BLaER1 treated with 17β-estradiol and CSF1 and Interleukin-3, amounts not matched to agents 10 nM and 100 nM (cell line): ENCODE measurements around the gene ALS2CL.

Experiments
- H3K27ac ChIP-seq, 11 experiments: shearing (Covaris generic); formaldehyde crosslinking; 2 replicates each; pipeline ENCODE4 v1.8.1; 2022
- H3K27me3 ChIP-seq, 11 experiments: shearing (Covaris generic); formaldehyde crosslinking; 2 replicates each; pipeline ENCODE4 v1.8.1; 2022
- H3K36me3 ChIP-seq, 11 experiments: shearing (Covaris generic); formaldehyde crosslinking; 2 replicates each; pipeline ENCODE4 v1.8.1; 2022
- H3K4me1 ChIP-seq, 10 experiments: shearing (Covaris generic); formaldehyde crosslinking; 2 replicates each; pipeline ENCODE4 v1.8.1; 2022
- H3K4me2 ChIP-seq, 11 experiments: shearing (Covaris generic); formaldehyde crosslinking; 2 replicates each; pipeline ENCODE4 v1.8.1; 2022
- H3K4me3 ChIP-seq, 10 experiments: shearing (Covaris generic); formaldehyde crosslinking; 2 replicates each; pipeline ENCODE4 v1.8.1; 2022
- H3K9ac ChIP-seq, 11 experiments: shearing (Covaris generic); formaldehyde crosslinking; 2 replicates each; pipeline ENCODE4 v1.8.1; 2022
- H3K9me3 ChIP-seq, 11 experiments: shearing (Covaris generic); formaldehyde crosslinking; replicated peaks in 1 of 11; 2 replicates each; pipeline ENCODE4 v1.8.1; 2022
- H4K20me1 ChIP-seq, 11 experiments: shearing (Covaris generic); formaldehyde crosslinking; 2 replicates each; pipeline ENCODE4 v1.8.1; 2022
- Cebpa-rat ChIP-seq, 11 experiments: shearing (Covaris generic); IDR thresholded peaks; 2 replicates each; pipeline ENCODE4 v1.8.1; 2022

The ALS2CL gene

GRCh38 chr3:46677411-46677726, 16.1 kb downstream of the ALS2CL start:
- Histone ChIP-seq H3K4me1 (peaks cover 20 to 39% (median 30%) of the 10 kb centered on the region in 10 experiments), H3K27me3 (no peaks in the 10 kb centered on the region), H3K4me2 (peak overlapping the region in 8 of 11 experiments; percentile 26 to 69 (median 53); a peak in 14 of 22 replicates), H3K4me3 (no peak overlapping the region), H3K9ac (no peak overlapping the region), H4K20me1 (no peaks in the 10 kb centered on the region; a peak in 1 of 22 replicates), H3K36me3 (peaks cover 0 to 32% (median 0%) of the 10 kb centered on the region in 11 experiments; a peak in 2 of 22 replicates), H3K9me3 (no peaks in the 10 kb centered on the region), H3K27ac (no peak overlapping the region)
- no peak for TF ChIP-seq Cebpa-rat (IDR thresholded peaks at IDR 0.05)

- Histone ChIP-seq H3K9ac (no peak overlapping the region), H3K4me2 (peak overlapping the region in 8 of 11 experiments; percentile 26 to 69 (median 53); a peak in 14 of 22 replicates), H3K27ac (no peak overlapping the region), H3K27me3 (no peaks in the 10 kb centered on the region), H3K36me3 (peaks cover 0 to 32% (median 0%) of the 10 kb centered on the region in 11 experiments; a peak in 2 of 22 replicates), H3K4me3 (no peak overlapping the region), H4K20me1 (no peaks in the 10 kb centered on the region; a peak in 1 of 22 replicates), H3K4me1 (peaks cover 14 to 33% (median 24%) of the 10 kb centered on the region in 10 experiments), H3K9me3 (no peaks in the 10 kb centered on the region)
- TF ChIP-seq Cebpa-rat (IDR thresholded peaks at IDR 0.05), result no peak
These were observed 16.7 kb downstream of the ALS2CL start for GRCh38 chr3:46676601-46677410.

DNA sequence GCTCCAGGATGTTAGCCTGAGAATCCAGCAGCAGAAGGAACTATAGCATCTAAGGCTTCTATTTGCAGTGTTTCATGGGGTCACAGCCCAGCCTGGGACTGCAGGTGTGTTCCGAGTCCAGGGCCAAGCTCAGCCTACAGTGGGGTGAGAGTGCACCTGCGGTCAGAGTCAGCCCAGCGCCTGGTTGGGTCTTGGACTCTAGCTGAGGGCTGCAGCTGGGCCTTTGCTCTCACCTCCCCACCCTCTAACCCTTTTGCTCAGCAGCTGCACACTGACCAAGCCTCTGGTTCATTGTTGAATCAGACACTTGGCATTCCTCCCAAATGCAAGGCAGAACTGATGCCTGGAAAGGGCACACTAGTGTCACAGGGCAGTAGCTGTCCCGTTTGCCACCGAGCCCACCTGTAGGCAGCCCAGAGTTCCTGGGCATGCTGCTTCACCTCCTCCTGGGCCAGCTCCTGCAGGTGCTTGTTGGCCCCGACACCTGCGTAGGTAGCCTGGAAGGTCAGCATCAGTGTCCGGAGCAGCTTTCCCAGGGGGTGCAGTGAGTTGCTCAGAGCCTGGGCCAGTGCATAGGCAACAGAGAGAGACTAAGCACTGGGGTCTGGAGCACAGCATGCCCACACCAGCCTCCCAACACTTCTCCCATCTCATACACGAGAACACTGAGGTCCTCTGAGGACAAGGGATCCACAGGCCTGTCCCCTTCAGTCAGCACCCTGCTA, 17.5 kb downstream of the ALS2CL start:
- Histone ChIP-seq H3K4me2 (no peak overlapping the region), H3K9me3 (no peaks in the 10 kb centered on the region), H3K4me3 (no peak overlapping the region), H3K27me3 (no peaks in the 10 kb centered on the region), H3K4me1 (peaks cover 14 to 30% (median 21%) of the 10 kb centered on the region in 10 experiments), H3K27ac (no peak overlapping the region), H3K9ac (no peak overlapping the region), H4K20me1 (no peaks in the 10 kb centered on the region), H3K36me3 (peaks cover 0 to 27% (median 0%) of the 10 kb centered on the region in 11 experiments; a peak in 2 of 22 replicates)
- no peak for TF ChIP-seq Cebpa-rat (IDR thresholded peaks at IDR 0.05)

DNA sequence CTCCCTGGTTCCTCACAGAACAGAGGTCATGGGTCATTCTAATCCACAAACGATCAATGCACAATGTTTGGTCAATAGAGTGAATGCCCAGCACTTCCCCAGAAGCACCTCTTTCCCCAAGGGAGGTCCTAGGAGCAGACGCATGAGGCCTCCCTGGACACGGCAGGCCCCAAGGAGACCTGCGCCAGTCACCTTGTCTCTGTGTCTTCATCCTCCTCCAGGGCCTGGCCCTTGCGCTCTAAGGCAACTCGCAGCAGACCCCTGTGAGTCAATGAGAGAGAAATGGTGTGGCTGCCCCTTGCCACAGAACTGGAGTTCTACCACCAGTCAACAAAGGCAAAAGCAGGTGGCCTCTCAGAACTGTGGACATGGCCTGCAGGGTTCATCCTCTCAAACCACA, 18.1 kb downstream of the ALS2CL start:
- peaks cover 0 to 24% (median 0%) of the 10 kb centered on the region in 11 experiments; a peak in 2 of 22 replicates for H3K36me3 ChIP-seq

DNA sequence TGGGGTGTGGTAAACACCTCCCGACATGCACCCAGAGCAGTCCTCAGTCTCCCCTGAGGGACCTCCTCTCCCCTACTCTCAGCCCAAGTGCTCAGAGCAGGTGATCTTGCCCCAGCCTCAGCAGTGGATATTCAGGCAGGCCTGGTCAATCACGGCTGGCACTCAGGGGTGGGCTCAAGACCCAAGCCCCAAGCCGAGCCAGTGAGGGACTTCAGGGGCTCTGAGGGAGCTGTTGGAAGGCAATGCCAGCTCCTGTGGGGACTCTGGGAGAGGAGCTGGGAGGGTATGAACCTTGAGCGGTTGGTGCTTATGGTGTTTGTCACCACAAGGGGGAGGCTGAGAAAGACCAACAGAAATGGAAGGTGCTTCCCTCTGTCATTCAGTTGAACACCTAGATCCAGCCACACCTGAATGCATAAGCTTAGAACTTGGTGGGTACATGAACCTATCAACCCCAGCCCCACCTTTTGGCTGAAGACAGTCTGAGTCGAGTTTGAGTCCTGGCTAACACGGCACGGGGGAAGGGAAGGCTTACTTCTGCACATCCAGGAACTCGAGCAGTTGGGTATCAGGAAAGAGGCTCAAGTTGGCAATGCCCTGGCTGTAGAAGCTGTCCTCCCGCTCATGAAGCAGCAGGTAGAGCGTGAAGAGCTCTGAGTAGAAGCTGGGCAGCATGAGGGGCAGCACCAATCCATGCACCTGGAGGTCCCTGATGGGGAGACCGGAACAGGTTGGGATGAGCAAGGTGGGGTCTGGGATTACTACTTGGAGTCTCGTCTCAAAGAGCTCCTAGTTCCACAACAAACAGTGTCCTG, 19.2 kb downstream of the ALS2CL start:
- H4K20me1 ChIP-seq, result no peaks in the 10 kb centered on the region
- no peaks in the 10 kb centered on the region for H3K9me3 ChIP-seq
- peaks cover 8 to 30% (median 18%) of the 10 kb centered on the region in 10 experiments for H3K4me1 ChIP-seq
- H3K9ac ChIP-seq, result no peak overlapping the region
- no peak overlapping the region for H3K4me2 ChIP-seq
- no peak for TF ChIP-seq Cebpa-rat (IDR thresholded peaks at IDR 0.05)
- no peak overlapping the region for H3K4me3 ChIP-seq
- H3K27ac ChIP-seq, result no peak overlapping the region
- H3K36me3 ChIP-seq, result peaks cover 0 to 24% (median 0%) of the 10 kb centered on the region in 11 experiments; a peak in 2 of 22 replicates
- H3K27me3 ChIP-seq, result no peaks in the 10 kb centered on the region

More for the DNA sequence above, 18.1 kb downstream of the ALS2CL start:
- H3K9me3 ChIP-seq, result no peaks in the 10 kb centered on the region
- no peak overlapping the region for H3K9ac ChIP-seq
- no peak overlapping the region for H3K27ac ChIP-seq
- no peaks in the 10 kb centered on the region for H3K27me3 ChIP-seq
- H3K4me2 ChIP-seq, result no peak overlapping the region
- H4K20me1 ChIP-seq, result no peaks in the 10 kb centered on the region
- H3K4me3 ChIP-seq, result no peak overlapping the region
- TF ChIP-seq Cebpa-rat (IDR thresholded peaks at IDR 0.05), result no peak
- peaks cover 14 to 36% (median 25%) of the 10 kb centered on the region in 10 experiments for H3K4me1 ChIP-seq

DNA sequence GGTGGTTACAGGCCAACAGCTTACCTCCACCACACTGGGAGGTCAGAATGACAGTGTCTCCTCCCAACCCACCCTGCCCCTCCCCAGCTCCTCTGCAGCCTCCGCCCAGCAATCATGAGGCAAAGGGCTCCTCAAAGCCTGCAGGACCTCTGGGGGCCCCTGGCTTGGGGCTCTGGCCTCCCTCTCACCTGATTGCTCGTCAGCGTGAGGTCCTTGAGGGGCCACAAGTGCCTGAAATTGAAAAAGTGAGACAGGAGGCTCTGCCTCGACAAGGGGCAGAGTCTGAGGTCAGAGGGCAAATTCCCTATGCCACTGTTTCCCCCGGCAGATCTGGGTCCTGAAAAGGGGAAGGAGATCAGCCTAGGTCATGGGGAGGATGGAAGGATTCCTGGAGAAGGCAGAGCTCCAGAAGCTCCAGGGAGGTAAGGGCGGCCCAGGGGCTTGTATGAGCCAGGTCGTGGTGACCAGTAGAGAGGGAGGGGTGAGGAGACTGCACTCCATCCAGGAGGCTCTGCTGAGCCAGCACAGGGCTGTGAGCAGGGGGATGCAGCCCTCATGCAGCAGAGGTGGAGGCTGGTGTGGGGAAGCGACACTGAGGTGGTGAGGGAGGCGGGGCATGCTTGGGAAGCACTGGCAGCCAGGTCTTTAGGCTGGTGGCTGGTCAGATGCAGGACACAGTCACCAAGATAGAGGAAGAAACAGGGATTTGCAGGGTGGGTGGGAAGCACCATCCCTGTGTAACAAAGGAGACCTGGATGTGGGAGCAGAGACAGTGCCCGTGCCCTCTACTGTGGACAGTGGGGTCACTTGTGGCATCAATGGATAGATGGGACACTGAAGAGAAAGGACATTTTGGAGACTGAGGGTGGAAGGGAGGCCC, 20.1 kb downstream of the ALS2CL start:
- H3K4me2 ChIP-seq, result no peak overlapping the region
- H3K9me3 ChIP-seq, result no peaks in the 10 kb centered on the region
- H3K9ac ChIP-seq, result no peak overlapping the region
- peaks cover 0 to 24% (median 0%) of the 10 kb centered on the region in 11 experiments; a peak in 2 of 22 replicates for H3K36me3 ChIP-seq
- no peaks in the 10 kb centered on the region for H3K27me3 ChIP-seq
- H4K20me1 ChIP-seq, result no peaks in the 10 kb centered on the region
- H3K4me1 ChIP-seq, result peaks cover 8 to 21% (median 14%) of the 10 kb centered on the region in 10 experiments; a peak in 19 of 20 replicates
- no peak overlapping the region for H3K27ac ChIP-seq
- no peak for TF ChIP-seq Cebpa-rat (IDR thresholded peaks at IDR 0.05)
- no peak overlapping the region for H3K4me3 ChIP-seq

GRCh38 chr3:46672349-46672695, 21.2 kb downstream of the ALS2CL start:
- Histone ChIP-seq H4K20me1 (no peaks in the 10 kb centered on the region), H3K4me1 (peaks cover 3 to 17% (median 12%) of the 10 kb centered on the region in 10 experiments; a peak in 19 of 20 replicates), H3K27me3 (no peaks in the 10 kb centered on the region), H3K9me3 (no peaks in the 10 kb centered on the region), H3K4me3 (no peak overlapping the region), H3K27ac (no peak overlapping the region), H3K4me2 (no peak overlapping the region), H3K9ac (no peak overlapping the region), H3K36me3 (peaks cover 0 to 24% (median 0%) of the 10 kb centered on the region in 11 experiments; a peak in 2 of 22 replicates)
- TF ChIP-seq Cebpa-rat (IDR thresholded peaks at IDR 0.05), result no peak
